HAP-1 (cell line): ENCODE results near the gene ARID3A.

ENCODE experiments used
- DNase-seq, 2 experiments: peaks; one replicate each; pipeline ENCODE4 v3.0.0-alpha.2; 2016 to 2020; ENCODE audit warnings: low spot score in 2 of 2
- H3K27me3 ChIP-seq: fragments of 250-450 bp; sonication (Bioruptor Pico); 2 replicates; pipeline ENCODE4 v1.5.1; 2020; ENCODE audit warnings: low read depth, mild to moderate bottlenecking, moderate library complexity
- H3K36me3 ChIP-seq: fragments of 250-450 bp; sonication (Bioruptor Pico); replicated peaks from 2 replicates; pipeline ENCODE4 v1.5.1; 2020; ENCODE audit warnings: mild to moderate bottlenecking
- H3K4me1 ChIP-seq: fragments of 250-450 bp; sonication (Bioruptor Pico); 2 replicates; pipeline ENCODE4 v1.5.1; 2020; ENCODE audit warnings: mild to moderate bottlenecking
- H3K4me3 ChIP-seq: fragments of 250-450 bp; sonication (Bioruptor Pico); 2 replicates; pipeline ENCODE4 v1.5.1; 2020; ENCODE audit warnings: mild to moderate bottlenecking, moderate library complexity
- H3K9me3 ChIP-seq: fragments of 250-450 bp; sonication (Bioruptor Pico); 2 replicates; pipeline ENCODE4 v1.5.1; 2020; ENCODE audit warnings: mild to moderate bottlenecking, moderate library complexity
- in situ Hi-C: fragments of 300-500 bp; cut with MboI; formaldehyde crosslinking; loops from 3 replicates; pipeline ENCODE4 v1.14.3; 2020; ENCODE audit warnings: low sequenced_read_pairs, inconsistent platforms, mixed read lengths

Gene ARID3A

DNA sequence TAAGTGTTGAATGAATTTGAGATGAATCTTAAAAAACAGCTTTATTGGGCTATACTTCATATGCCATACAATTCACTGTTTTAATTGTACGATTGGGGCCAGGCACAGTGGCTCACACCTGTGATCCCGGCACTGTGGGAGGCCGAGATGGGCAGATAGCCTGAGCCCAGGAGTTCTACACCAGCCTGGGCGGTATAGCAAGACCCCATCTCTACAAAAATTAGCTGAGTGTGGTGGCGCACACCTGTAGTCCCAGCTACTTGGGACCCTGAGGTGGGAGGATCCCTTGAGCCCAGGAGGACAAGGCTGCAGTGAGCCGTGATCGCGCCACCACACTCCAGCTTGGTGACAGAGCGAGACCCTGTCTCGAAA is 10.3 kb downstream of the ARID3A start:
- H3K36me3 ChIP-seq = peaks cover 39% of the 10 kb centered on the region

DNA sequence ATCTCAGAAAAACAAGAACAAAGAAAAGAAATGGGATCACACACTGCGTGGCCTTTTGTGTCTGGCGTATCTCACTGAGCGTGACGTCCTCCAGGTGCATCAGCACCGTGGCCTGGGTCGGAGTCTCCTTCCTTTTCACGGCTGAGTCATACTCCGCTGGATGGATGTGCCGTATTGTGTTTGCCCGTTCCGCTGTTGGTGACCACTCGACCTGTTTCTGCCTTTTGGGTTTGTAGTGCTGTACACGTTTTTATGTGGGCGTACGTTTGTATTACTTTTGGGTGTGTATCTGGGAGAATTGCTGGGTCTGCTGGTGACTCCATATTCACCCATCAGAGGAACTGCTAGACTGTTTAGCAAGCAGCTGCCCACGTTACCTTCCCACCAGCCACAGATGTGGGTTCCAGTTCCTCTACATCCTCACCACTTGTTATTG is 11.4 kb downstream of the ARID3A start:
- no peak for DNase-seq
- Histone ChIP-seq H3K4me1 (no peaks in the 10 kb centered on the region), H3K27me3 (no peaks in the 10 kb centered on the region), H3K36me3 (peaks cover 35% of the 10 kb centered on the region), H3K4me3 (no peak overlapping the region), H3K9me3 (no peaks in the 10 kb centered on the region)
- in situ Hi-C loops = no loop called here

More for the DNA sequence above, 10.3 kb downstream of the ARID3A start:
- no peak for DNase-seq
- H3K27me3 ChIP-seq = no peaks in the 10 kb centered on the region
- no peaks in the 10 kb centered on the region for H3K9me3 ChIP-seq
- H3K4me3 ChIP-seq = no peak overlapping the region
- in situ Hi-C loops = no loop called here
- no peaks in the 10 kb centered on the region for H3K4me1 ChIP-seq

- H3K4me3 ChIP-seq = no peak overlapping the region
- in situ Hi-C loops = no loop called here
- H3K4me1 ChIP-seq = no peaks in the 10 kb centered on the region
- no peaks in the 10 kb centered on the region for H3K9me3 ChIP-seq
- H3K36me3 ChIP-seq = peaks cover 39% of the 10 kb centered on the region
- H3K27me3 ChIP-seq = no peaks in the 10 kb centered on the region
- DNase-seq = no peak
These were observed 12.5 kb downstream of the ARID3A start for GRCh38 chr19:938233-938923.

DNA sequence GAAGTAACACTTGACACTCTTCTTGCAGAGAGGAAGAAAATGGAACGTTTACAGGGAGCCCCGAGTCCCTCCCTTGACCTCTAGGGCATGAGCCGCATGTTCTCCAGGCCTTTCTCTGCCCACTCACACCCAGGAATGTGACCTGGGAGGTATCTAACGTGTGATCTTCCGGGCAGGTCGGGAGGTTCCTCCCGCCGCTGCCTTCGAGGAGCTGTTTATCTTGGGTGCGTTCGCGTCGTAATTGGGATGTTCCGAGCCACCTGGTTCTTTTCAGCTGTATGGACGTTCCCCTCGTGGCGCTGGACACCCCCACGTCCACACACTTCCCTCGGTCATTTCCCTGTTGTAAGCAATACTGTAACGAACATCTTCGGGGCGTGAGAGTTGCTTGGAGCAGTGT is 13.6 kb downstream of the ARID3A start:
- Histone ChIP-seq H3K9me3 (no peaks in the 10 kb centered on the region), H3K27me3 (no peaks in the 10 kb centered on the region), H3K4me1 (no peaks in the 10 kb centered on the region), H3K36me3 (peaks cover 37% of the 10 kb centered on the region), H3K4me3 (no peak overlapping the region)
- in situ Hi-C loops = no loop called here
- DNase-seq = no peak

GRCh38 chr19:939922-940321 is 14.1 kb downstream of the ARID3A start:
- in situ Hi-C loops = no loop called here
- H3K4me1 ChIP-seq = no peaks in the 10 kb centered on the region
- peaks cover 34% of the 10 kb centered on the region for H3K36me3 ChIP-seq

GRCh38 chr19:940591-941291 is 14.9 kb downstream of the ARID3A start:
- Histone ChIP-seq H3K4me1 (no peaks in the 10 kb centered on the region), H3K4me3 (no peak overlapping the region)
- no peak for DNase-seq

More at GRCh38 chr19:939922-940321, 14.1 kb downstream of the ARID3A start:
- no peak for DNase-seq
- Histone ChIP-seq H3K9me3 (no peaks in the 10 kb centered on the region), H3K4me3 (no peak overlapping the region), H3K27me3 (no peaks in the 10 kb centered on the region)

DNA sequence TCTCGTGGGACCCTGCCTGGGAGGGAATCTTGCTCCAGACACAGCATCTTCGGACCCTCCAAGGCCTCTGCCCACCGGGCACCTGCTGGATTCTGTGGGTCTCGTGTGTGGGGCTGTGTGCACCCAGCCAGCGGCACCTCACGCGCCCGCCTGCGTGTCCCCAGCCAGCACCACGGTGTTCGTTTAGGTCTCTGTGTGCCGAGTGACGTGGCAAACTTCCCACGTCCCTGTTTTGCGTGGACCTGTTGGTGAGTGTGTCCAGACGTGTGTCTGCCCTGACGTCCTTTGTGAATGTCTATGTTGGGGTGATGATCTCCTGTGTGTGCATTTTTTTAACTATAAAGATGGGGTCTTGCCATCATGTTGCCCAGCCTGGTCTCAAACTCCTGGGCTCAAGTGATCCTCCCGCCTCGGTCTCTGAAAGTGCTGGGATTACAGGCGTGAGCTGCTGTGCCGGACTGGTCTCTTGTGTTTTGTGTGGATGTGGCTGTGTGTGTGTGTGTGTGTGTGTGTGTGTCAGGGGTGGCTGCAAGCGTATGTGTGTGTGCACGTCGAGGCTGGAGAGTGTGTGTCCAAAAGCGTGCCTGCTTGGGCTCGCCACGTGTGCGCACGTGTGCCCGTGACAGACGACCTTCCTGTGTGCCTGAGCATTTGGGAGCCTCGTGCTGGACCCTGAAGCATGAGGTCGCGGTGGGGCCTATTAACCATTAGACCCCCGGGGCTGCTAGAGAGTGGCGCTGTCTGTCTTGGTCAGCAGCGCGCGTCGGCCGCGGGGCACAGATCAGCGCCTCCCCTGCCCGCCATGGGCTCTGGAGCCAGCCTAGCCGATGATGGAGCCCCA is 15.7 kb downstream of the ARID3A start:
- DNase-seq = no peak
- in situ Hi-C loops = no loop called here
- H3K4me1 ChIP-seq = no peaks in the 10 kb centered on the region
- no peak overlapping the region for H3K4me3 ChIP-seq
- H3K9me3 ChIP-seq = no peaks in the 10 kb centered on the region
- peaks cover 24% of the 10 kb centered on the region for H3K36me3 ChIP-seq
- no peaks in the 10 kb centered on the region for H3K27me3 ChIP-seq

More at GRCh38 chr19:940591-941291, 14.9 kb downstream of the ARID3A start:
- H3K9me3 ChIP-seq = no peaks in the 10 kb centered on the region
- in situ Hi-C loops = no loop called here
- H3K36me3 ChIP-seq = peaks cover 29% of the 10 kb centered on the region
- H3K27me3 ChIP-seq = no peaks in the 10 kb centered on the region

GRCh38 chr19:942133-942645 is 16.4 kb downstream of the ARID3A start:
- in situ Hi-C loops = no loop called here

GRCh38 chr19:943551-944170 is 17.8 kb downstream of the ARID3A start:
- no peaks in the 10 kb centered on the region for H3K9me3 ChIP-seq
- DNase-seq = no peak
- H3K4me1 ChIP-seq = no peaks in the 10 kb centered on the region
- H3K4me3 ChIP-seq = no peak overlapping the region
- peaks cover 22% of the 10 kb centered on the region for H3K36me3 ChIP-seq
- in situ Hi-C loops = no loop called here
- H3K27me3 ChIP-seq = no peaks in the 10 kb centered on the region

More at GRCh38 chr19:942133-942645, 16.4 kb downstream of the ARID3A start:
- H3K36me3 ChIP-seq = peaks cover 19% of the 10 kb centered on the region
- DNase-seq = no peak
- no peak overlapping the region for H3K4me3 ChIP-seq
- H3K4me1 ChIP-seq = no peaks in the 10 kb centered on the region
- no peaks in the 10 kb centered on the region for H3K27me3 ChIP-seq
- no peaks in the 10 kb centered on the region for H3K9me3 ChIP-seq

DNA sequence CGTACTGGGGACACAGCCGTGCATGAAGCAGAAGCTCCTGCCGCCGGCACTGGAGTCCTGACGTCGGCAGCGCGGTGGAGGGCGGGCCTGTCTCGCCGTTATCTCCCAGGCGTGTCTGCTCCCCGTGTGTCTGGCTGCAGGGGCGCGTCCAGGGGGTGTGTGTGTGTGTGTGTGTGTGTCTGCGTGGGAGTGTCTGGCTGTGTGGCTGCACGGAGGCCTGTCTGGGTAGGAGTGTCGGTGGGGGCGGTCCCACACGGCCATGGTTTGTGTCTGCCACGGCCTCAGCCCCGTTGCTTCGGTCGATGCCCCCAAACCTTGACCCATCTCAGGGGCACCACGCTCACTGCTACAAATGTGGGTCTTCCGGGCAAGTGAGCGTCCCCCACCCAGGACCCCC is 18.3 kb downstream of the ARID3A start:
- in situ Hi-C loops = no loop called here
- H3K4me1 ChIP-seq = no peaks in the 10 kb centered on the region
- no peak overlapping the region for H3K4me3 ChIP-seq
- H3K27me3 ChIP-seq = no peaks in the 10 kb centered on the region
- peaks cover 22% of the 10 kb centered on the region for H3K36me3 ChIP-seq
- no peak for DNase-seq
- no peaks in the 10 kb centered on the region for H3K9me3 ChIP-seq

- Histone ChIP-seq H3K4me3 (no peak overlapping the region), H3K9me3 (no peaks in the 10 kb centered on the region), H3K27me3 (no peaks in the 10 kb centered on the region), H3K36me3 (peaks cover 18% of the 10 kb centered on the region), H3K4me1 (no peaks in the 10 kb centered on the region)
- no peak for DNase-seq
- in situ Hi-C loops = no loop called here
These were observed 18.9 kb downstream of the ARID3A start for GRCh38 chr19:944663-945241.

DNA sequence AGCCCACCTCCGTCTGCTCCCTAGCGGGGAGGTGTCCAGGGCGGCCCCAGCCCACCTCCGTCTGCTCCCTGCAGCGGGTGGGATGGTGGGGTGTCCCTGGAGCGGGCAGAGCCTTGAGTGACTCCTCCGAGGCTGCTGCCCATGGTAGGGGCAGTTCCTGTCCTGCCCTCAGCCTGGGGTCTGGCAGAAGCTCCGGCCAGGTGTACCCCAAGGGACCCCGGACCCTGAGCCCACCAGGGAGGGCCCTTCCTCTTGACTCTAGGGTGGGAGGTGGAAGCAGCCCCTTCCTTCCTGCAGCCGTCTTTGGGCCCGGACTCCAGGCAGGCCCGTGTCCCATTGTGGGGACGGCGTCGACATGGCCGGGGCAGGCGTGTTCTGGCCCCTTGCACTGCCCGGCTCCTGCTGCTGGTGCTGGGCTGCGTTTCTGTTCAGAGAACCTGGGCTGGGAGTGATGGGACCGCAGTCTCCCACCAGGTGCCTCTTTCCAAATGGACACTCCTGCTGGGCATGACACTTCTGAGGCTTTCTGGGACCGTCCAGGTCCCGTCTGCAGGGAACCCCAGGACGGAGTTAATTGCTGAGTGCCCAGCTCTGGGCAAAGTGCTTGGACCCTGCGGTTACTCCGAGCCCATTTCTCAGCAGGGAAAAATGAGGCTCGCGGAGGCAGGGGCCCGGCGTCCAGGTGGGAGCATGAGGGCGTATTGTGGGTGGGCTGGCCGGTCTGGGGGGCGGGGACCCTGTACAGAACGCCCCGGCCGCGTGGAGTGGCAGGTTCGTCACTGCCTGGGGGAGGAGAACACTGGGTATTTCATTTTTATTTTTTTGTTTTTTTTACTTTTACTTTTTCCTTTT is 19.8 kb downstream of the ARID3A start:
- no peak for DNase-seq
- in situ Hi-C loops = no loop called here
- no peaks in the 10 kb centered on the region for H3K4me1 ChIP-seq
- no peaks in the 10 kb centered on the region for H3K9me3 ChIP-seq
- no peaks in the 10 kb centered on the region for H3K27me3 ChIP-seq
- no peak overlapping the region for H3K4me3 ChIP-seq
- H3K36me3 ChIP-seq = peaks cover 12% of the 10 kb centered on the region
